HEK293T (cell line): ENCODE data around the gene BRD4.

Source experiments
- BHLHE40 ChIP-seq: fragments of 450-650 bp; IDR thresholded peaks from 2 replicates; pipeline ENCODE4 v1.6.1; 2016; ENCODE audit warnings: mild to moderate bottlenecking, moderate library complexity, borderline replicate concordance
- CTBP1 ChIP-seq: fragments of 450-650 bp; IDR thresholded peaks from 2 replicates; pipeline ENCODE4 v1.6.1; 2016; ENCODE audit warnings: borderline replicate concordance
- FOXA1 ChIP-seq: fragments of 450-650 bp; IDR thresholded peaks from 2 replicates; pipeline ENCODE4 v1.6.1; 2016; ENCODE audit warnings: mild to moderate bottlenecking
- FOXK2 ChIP-seq: fragments of 450-650 bp; IDR thresholded peaks from 2 replicates; pipeline ENCODE4 v1.6.1; 2016; ENCODE audit warnings: mild to moderate bottlenecking
- FOXM1 ChIP-seq: fragments of 450-650 bp; IDR thresholded peaks from 2 replicates; pipeline ENCODE4 v1.6.1; 2017; ENCODE audit warnings: mild to moderate bottlenecking, borderline replicate concordance
- L3MBTL2 ChIP-seq: fragments of 450-650 bp; conservative IDR thresholded peaks from 2 replicates; pipeline ENCODE4 v1.6.1; 2016; ENCODE audit warnings: mild to moderate bottlenecking
- LEF1 ChIP-seq: fragments of 450-650 bp; IDR thresholded peaks from 2 replicates; pipeline ENCODE4 v1.6.1; 2017; ENCODE audit warnings: mild to moderate bottlenecking, borderline replicate concordance
- NFRKB ChIP-seq: fragments of 450-650 bp; IDR thresholded peaks from 2 replicates; pipeline ENCODE4 v1.6.1; 2016; ENCODE audit warnings: mild to moderate bottlenecking, moderate library complexity
- SP1 ChIP-seq: fragments of 450-650 bp; IDR thresholded peaks from 2 replicates; pipeline ENCODE4 v1.6.1; 2017
- SUZ12 ChIP-seq: fragments of 450-650 bp; IDR thresholded peaks from 2 replicates; pipeline ENCODE4 v1.6.1; 2016; ENCODE audit warnings: mild to moderate bottlenecking

DNA sequence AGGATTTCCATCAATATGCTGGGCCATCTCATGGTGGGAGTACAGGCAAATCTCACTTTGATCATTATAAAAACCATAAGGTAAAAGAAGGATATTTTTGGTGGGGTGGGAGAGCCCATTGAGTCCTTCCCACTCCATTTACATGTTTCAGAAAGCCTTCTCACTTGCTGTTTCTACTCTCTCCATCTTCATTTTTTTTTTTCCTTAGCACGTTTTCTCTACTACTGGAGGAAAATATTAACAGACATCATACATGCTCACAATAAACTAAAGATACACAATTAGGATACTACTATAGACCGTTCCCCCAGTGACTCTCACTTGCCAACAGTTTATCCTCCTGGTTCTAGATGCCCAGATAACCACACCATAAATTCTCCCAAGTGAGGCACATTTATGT, 49.1 kb upstream of the BRD4 start:
- TF ChIP-seq SP1 (no peak), L3MBTL2 (no peak), FOXA1 (no peak), FOXM1 (no peak), SUZ12 (no peak), FOXK2 (no peak), CTBP1 (no peak), NFRKB (no peak), BHLHE40 (no peak), LEF1 (no peak)
